H1 (cell line): Measurements from ENCODE around the gene SEL1L.

Experiments
- CEBPB ChIP-seq: IDR thresholded peaks from 2 replicates; pipeline ENCODE4 v1.6.1; 2012; ENCODE audit warnings: low read depth, low read length
- CTCF ChIP-seq, 3 experiments: IDR thresholded peaks; 1 replicate in 2 of 3; 2 replicates in 1 of 3; pipeline versions ENCODE4 v1.5.1 to v1.6.1; 2011; ENCODE audit warnings: low read length in 3 of 3, mild to moderate bottlenecking in 3 of 3, inconsistent platforms in 2 of 3, low read depth in 1 of 3, moderate library complexity in 1 of 3; ENCODE audit not compliant: insufficient read depth in 1 of 3; ENCODE audit errors: control extremely low read depth in 1 of 3
- EGR1 ChIP-seq: IDR thresholded peaks from 2 replicates; pipeline ENCODE4 v1.6.1; 2011; ENCODE audit warnings: low read depth, low read length, borderline replicate concordance
- GABPA ChIP-seq: IDR thresholded peaks from 2 replicates; pipeline ENCODE4 v1.6.1; 2011; ENCODE audit warnings: mild to moderate bottlenecking, low read length, moderate library complexity, borderline replicate concordance; ENCODE audit not compliant: insufficient read depth
- JUND ChIP-seq: IDR thresholded peaks from 2 replicates; pipeline ENCODE4 v1.6.1; 2011; ENCODE audit warnings: mild to moderate bottlenecking, improper control_type of control experiment, low read length
- KDM1A ChIP-seq: fragments of 200-600, 300-600 bp; sonication (generic); IDR thresholded peaks from 2 replicates; pipeline ENCODE4 v1.7.1; 2016; ENCODE audit warnings: mild to moderate bottlenecking, low read length, borderline replicate concordance
- POLR2A ChIP-seq, 2 experiments: IDR thresholded peaks; 1 replicate in 1 of 2; 2 replicates in 1 of 2; pipeline ENCODE4 v1.6.1; 2011; ENCODE audit warnings: low read depth in 2 of 2, low read length in 2 of 2, mild to moderate bottlenecking in 2 of 2; ENCODE audit errors: control extremely low read depth in 1 of 2
- TCF12 ChIP-seq: IDR thresholded peaks from 2 replicates; pipeline ENCODE4 v1.6.1; 2011; ENCODE audit warnings: low read depth, mild to moderate bottlenecking, low read length
- TEAD4 ChIP-seq: IDR thresholded peaks from 2 replicates; pipeline ENCODE4 v1.6.1; 2012; ENCODE audit warnings: low read depth, low read length, inconsistent platforms, mixed read lengths
- TF ChIP-seq, protein P1 (sequence below): IDR thresholded peaks from 2 replicates; pipeline ENCODE4 v1.6.1; 2011; ENCODE audit warnings: low read length, improper control_type of control experiment

DNA sequence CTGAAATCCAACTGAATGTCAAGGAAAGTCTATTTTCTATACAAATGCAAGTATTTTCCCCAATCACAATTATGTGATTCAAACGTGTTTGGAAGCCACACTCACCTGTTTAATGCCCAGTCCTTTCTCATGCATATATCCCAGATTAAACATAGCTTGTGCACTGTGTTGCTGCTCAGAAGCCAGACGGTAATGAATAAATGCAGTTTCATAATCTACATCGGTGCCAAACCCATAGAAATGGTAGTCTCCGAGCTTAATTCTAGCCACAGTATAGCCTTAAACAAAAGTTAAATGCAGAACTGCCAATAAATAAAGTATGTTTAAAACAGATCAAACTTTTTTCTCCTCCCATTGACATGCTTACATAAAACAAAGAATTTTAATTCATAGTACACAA, 49.5 kb downstream of the SEL1L start:
- TF ChIP-seq JUND (no peak), POLR2A (IDR thresholded peaks at IDR 0.05; ENCODE audit: control extremely low read depth in 1 of 2, low read depth in 2 of 2, low read length in 2 of 2) (no peak), CTCF (IDR thresholded peaks at IDR 0.05; ENCODE audit: control extremely low read depth in 1 of 3, insufficient read depth in 1 of 3, low read depth in 1 of 3, low read length in 3 of 3) (no peak), TCF12 (no peak), KDM1A (no peak), GABPA (no peak), EGR1 (no peak), TEAD4 (no peak), CEBPB (no peak)
- TF ChIP-seq, protein P1, sequence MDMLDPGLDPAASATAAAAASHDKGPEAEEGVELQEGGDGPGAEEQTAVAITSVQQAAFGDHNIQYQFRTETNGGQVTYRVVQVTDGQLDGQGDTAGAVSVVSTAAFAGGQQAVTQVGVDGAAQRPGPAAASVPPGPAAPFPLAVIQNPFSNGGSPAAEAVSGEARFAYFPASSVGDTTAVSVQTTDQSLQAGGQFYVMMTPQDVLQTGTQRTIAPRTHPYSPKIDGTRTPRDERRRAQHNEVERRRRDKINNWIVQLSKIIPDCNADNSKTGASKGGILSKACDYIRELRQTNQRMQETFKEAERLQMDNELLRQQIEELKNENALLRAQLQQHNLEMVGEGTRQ = no peak
